CD4-positive, alpha-beta T cell treated with Interleukin-4 for 4 hours (primary cell): ENCODE results near the gene CFAP77.
A peak's percentile ranks its signal among the peaks of the same experiment; 100 is the strongest.

ENCODE experiments used
- DNase-seq: peaks from one replicate; pipeline ENCODE4 v3.0.0-alpha.2; 2020

Gene CFAP77

GRCh38 chr9:132457504-132458236, 47.7 kb downstream of the CFAP77 start:
- no peak for DNase-seq

- no peak for DNase-seq
Observed at GRCh38 chr9:132458432-132458831, 48.4 kb downstream of the CFAP77 start.

GRCh38 chr9:132459661-132460060, 49.6 kb downstream of the CFAP77 start:
- no peak for DNase-seq

GRCh38 chr9:132460240-132460639, 50.2 kb downstream of the CFAP77 start:
- DNase-seq, result no peak

- DNase-seq, result no peak
Observed at GRCh38 chr9:132461281-132461896, 51.4 kb downstream of the CFAP77 start.

GRCh38 chr9:132461971-132462370, 52.0 kb downstream of the CFAP77 start:
- DNase-seq, result no peak

GRCh38 chr9:132464547-132464946, 54.5 kb downstream of the CFAP77 start:
- DNase-seq, result no peak

GRCh38 chr9:132465131-132465635, 55.2 kb downstream of the CFAP77 start:
- no peak for DNase-seq

GRCh38 chr9:132472199-132472598, 62.2 kb downstream of the CFAP77 start:
- DNase-seq, result no peak

GRCh38 chr9:132472599-132472998, 62.6 kb downstream of the CFAP77 start:
- DNase-seq, result no peak

GRCh38 chr9:132474253-132474652, 64.2 kb downstream of the CFAP77 start:
- no peak for DNase-seq

- DNase-seq, result no peak
Observed at GRCh38 chr9:132478353-132479050, 68.5 kb downstream of the CFAP77 start.

GRCh38 chr9:132479733-132480132, 69.7 kb downstream of the CFAP77 start:
- no peak for DNase-seq

- DNase-seq, result no peak
Observed at GRCh38 chr9:132481053-132481849, 71.2 kb downstream of the CFAP77 start.

- no peak for DNase-seq
Observed at GRCh38 chr9:132482196-132482813, 72.3 kb downstream of the CFAP77 start.

- DNase-seq, result no peak
Observed at GRCh38 chr9:132485393-132485792, 75.4 kb downstream of the CFAP77 start.

- peak; percentile 46 for DNase-seq
Observed at GRCh38 chr9:132486706-132487350, 76.8 kb downstream of the CFAP77 start.

GRCh38 chr9:132487351-132487791, 77.4 kb downstream of the CFAP77 start:
- DNase-seq, result peak; percentile 42

- DNase-seq, result no peak
Observed at GRCh38 chr9:132487980-132488535, 78.0 kb downstream of the CFAP77 start.

GRCh38 chr9:132488626-132489025, 78.6 kb downstream of the CFAP77 start:
- no peak for DNase-seq

GRCh38 chr9:132489536-132489935, 79.5 kb downstream of the CFAP77 start:
- DNase-seq, result no peak

GRCh38 chr9:132494857-132495256, 84.8 kb downstream of the CFAP77 start:
- no peak for DNase-seq
